ENCODE results near the gene ACYP1.

The ACYP1 gene

DNA sequence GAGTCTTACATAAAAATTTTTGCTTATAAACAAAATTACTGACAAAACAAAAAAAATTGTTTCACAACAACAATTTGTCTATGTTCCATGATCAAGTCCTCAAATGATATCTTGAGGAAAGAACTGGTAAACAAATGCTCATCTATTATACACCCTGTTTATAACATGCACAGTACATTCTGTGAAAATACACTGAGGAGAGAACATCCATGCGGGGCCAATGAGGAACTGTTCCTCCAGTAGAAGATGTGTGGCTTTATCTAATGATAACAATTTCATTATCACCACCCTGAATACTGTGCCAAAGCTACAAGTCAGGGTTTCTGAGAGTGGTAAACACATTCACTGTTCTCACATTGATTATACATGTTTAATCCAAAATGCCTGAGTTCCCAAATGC is 23.3 kb downstream of the ACYP1 start:
- DNase-seq, result no peak

GRCh38 chr14:75032939-75033338 is 30.9 kb downstream of the ACYP1 start:
- DNase-seq, result no peak

DNA sequence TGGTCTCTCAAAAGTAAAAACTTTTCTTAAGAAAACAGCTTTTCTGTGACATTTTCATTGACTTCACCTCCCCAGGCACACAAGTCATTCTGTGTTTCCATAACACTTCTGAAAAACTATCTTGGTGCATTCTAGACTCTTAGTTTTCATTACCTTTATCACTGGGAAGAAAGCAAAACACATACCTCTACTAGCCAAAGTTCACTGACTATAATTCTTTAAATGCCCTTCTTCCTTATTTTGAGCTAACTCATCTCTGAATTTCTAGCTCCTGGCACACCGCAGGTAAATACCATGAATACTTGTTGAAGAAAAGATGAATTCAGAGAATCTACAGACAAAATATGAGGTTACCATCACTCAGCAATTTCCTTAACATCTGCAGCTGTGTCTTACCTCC is 33.7 kb downstream of the ACYP1 start:
- DNase-seq, result no peak

GRCh38 chr14:75025876-75026275 is 37.9 kb downstream of the ACYP1 start:
- no peak for DNase-seq

DNA sequence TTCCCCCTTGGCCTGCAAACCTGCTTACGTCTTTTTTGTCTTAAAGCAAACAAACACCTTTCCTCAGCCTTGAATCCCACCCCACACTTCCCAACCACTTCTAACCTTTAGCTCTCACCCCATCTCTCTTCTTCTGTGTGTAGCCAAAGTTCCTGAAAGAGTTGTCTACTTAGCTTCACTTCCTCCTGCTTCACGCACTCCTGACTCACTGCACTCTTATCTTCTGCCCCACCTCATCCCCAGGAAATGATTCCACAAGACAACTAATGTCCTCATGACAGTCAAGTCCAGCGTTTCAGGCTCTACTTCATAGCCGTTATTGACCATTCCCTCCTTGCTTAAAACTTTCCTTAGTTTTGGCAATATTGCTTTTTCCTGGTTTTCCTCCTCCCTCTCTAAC is 38.7 kb downstream of the ACYP1 start:
- DNase-seq, result no peak

- DNase-seq, result no peak
Measured at GRCh38 chr14:75023108-75023507, 40.7 kb downstream of the ACYP1 start.

DNA sequence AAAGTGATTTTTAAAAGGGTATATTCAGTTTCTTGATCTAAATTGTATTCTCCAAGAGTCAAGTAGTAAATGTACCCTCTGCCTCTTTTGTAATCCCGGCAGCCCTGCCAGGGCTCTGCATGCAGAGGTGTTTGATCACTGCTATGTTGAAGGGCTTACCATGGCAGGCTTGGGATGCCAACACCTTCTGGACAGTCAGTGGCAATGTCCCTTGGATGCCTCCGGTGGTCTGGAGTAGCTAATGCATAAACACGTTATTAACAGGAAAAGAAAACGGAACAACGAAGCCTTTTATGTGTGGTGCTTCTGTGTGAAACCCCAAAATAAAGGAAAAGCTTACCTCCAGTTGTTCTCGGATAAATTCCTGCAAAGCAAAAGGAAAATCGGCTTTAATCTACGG is 41.2 kb downstream of the ACYP1 start:
- no peak for DNase-seq

GRCh38 chr14:75018694-75019093 is 45.1 kb downstream of the ACYP1 start:
- DNase-seq, result no peak

- no peak for DNase-seq
Measured at GRCh38 chr14:75016815-75017214, 47.0 kb downstream of the ACYP1 start.

DNA sequence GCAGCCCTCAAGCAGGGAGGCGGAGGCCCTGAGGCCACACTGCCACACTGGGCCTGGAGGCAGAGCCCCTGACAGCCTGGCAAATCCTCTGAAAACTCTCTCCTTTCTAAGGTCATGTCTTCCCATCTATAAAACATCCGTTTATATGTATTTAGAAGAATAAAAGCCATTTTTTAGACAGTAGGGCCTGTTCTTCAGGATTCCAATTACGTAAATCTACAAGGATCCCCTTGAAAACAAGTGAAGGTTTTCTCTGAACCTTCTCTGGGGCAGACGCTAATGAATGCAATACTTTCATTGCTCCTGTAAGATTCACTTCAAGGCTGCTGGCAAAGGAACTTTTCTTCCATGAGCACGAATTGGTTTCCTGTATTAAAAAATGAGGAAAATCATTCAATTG is 48.3 kb downstream of the ACYP1 start:
- no peak for DNase-seq

GRCh38 chr14:75013290-75013689 is 50.5 kb downstream of the ACYP1 start:
- DNase-seq, result no peak

GRCh38 chr14:75011356-75011994 is 52.3 kb downstream of the ACYP1 start:
- DNase-seq, result no peak

GRCh38 chr14:75010472-75011093 is 53.2 kb downstream of the ACYP1 start:
- no peak for DNase-seq

DNA sequence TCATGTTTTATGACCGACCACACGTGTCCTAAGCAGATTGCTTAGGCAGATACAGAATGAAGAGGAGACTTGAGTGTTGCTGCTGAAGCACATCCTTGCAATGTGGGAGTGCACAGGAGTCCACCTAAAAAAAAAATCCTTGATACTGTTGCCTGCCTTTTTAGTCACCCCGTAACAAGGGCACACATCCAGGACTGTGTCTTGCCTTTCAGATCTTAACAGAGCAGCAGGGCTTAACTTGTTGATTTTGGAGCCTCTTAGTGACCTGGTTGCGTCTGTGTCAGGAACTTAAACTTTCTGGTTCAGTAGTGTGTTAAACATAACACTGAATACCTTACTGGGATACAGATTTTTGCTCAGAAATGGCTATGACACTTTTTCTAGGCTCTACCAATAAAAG is 54.6 kb downstream of the ACYP1 start:
- DNase-seq, result no peak

DNA sequence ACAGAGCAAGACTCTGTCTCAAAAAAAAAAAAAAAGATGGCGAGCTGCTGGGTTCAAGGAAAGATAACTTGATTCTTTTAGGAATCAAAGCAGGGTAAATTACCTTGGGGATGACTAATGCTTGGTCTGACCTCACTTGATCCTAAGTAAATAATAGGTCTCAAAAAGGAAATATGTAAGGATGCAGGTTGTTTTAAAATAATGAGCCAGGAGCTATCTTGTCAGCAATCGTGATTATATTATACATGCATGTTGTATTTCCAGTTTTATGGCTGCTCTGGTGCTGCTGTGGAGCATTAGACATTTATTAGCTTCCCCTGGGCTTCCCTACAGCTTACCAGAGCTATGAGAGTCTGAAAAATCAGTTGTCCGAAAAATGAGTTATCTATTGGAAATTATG is 58.5 kb downstream of the ACYP1 start:
- no peak for DNase-seq

- DNase-seq, result no peak
Measured at GRCh38 chr14:75003250-75004027, 60.4 kb downstream of the ACYP1 start.
